ENCODE measurements around the gene ARHGAP31.

- TF ChIP-seq, protein P1, sequence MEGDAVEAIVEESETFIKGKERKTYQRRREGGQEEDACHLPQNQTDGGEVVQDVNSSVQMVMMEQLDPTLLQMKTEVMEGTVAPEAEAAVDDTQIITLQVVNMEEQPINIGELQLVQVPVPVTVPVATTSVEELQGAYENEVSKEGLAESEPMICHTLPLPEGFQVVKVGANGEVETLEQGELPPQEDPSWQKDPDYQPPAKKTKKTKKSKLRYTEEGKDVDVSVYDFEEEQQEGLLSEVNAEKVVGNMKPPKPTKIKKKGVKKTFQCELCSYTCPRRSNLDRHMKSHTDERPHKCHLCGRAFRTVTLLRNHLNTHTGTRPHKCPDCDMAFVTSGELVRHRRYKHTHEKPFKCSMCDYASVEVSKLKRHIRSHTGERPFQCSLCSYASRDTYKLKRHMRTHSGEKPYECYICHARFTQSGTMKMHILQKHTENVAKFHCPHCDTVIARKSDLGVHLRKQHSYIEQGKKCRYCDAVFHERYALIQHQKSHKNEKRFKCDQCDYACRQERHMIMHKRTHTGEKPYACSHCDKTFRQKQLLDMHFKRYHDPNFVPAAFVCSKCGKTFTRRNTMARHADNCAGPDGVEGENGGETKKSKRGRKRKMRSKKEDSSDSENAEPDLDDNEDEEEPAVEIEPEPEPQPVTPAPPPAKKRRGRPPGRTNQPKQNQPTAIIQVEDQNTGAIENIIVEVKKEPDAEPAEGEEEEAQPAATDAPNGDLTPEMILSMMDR (IDR thresholded peaks at IDR 0.05) = no peak
- no peak for TF ChIP-seq CREM (CRISPR knock-in tag; IDR thresholded peaks at IDR 0.05)
- TF ChIP-seq, protein P2, sequence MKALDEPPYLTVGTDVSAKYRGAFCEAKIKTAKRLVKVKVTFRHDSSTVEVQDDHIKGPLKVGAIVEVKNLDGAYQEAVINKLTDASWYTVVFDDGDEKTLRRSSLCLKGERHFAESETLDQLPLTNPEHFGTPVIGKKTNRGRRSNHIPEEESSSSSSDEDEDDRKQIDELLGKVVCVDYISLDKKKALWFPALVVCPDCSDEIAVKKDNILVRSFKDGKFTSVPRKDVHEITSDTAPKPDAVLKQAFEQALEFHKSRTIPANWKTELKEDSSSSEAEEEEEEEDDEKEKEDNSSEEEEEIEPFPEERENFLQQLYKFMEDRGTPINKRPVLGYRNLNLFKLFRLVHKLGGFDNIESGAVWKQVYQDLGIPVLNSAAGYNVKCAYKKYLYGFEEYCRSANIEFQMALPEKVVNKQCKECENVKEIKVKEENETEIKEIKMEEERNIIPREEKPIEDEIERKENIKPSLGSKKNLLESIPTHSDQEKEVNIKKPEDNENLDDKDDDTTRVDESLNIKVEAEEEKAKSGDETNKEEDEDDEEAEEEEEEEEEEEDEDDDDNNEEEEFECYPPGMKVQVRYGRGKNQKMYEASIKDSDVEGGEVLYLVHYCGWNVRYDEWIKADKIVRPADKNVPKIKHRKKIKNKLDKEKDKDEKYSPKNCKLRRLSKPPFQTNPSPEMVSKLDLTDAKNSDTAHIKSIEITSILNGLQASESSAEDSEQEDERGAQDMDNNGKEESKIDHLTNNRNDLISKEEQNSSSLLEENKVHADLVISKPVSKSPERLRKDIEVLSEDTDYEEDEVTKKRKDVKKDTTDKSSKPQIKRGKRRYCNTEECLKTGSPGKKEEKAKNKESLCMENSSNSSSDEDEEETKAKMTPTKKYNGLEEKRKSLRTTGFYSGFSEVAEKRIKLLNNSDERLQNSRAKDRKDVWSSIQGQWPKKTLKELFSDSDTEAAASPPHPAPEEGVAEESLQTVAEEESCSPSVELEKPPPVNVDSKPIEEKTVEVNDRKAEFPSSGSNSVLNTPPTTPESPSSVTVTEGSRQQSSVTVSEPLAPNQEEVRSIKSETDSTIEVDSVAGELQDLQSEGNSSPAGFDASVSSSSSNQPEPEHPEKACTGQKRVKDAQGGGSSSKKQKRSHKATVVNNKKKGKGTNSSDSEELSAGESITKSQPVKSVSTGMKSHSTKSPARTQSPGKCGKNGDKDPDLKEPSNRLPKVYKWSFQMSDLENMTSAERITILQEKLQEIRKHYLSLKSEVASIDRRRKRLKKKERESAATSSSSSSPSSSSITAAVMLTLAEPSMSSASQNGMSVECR (CRISPR knock-in tag; IDR thresholded peaks at IDR 0.05; ENCODE audit: borderline replicate concordance) = no peak
- TF ChIP-seq ESRRA (CRISPR knock-in tag; IDR thresholded peaks at IDR 0.05; ENCODE audit: borderline replicate concordance) = no peak
- TF ChIP-seq ZNF263 (CRISPR knock-in tag; IDR thresholded peaks at IDR 0.05; ENCODE audit: low read depth) = no peak
- TF ChIP-seq, protein P3, sequence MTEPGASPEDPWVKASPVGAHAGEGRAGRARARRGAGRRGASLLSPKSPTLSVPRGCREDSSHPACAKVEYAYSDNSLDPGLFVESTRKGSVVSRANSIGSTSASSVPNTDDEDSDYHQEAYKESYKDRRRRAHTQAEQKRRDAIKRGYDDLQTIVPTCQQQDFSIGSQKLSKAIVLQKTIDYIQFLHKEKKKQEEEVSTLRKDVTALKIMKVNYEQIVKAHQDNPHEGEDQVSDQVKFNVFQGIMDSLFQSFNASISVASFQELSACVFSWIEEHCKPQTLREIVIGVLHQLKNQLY (CRISPR knock-in tag; IDR thresholded peaks at IDR 0.05) = no peak
- no peak for TF ChIP-seq ZNF121 (CRISPR knock-in tag; IDR thresholded peaks at IDR 0.05)
Measured at GRCh38 chr3:119362940-119363725, 69.0 kb downstream of the ARHGAP31 start.

Measured in WTC11 (cell line).